Activated naive CD4-positive, alpha-beta T cell treated with anti-CD3 and anti-CD28 coated beads, Interleukin-2, amount 50 U/mL, for 72 hours (primary cell): ENCODE measurements around the gene ZNF18. TPM values are rescaled to one million over a fixed set of nuclear protein-coding genes. Genes with fewer than 3 reads are reported as not detected.
"Not testable (repeated sequence)": the region's sequence is repeated elsewhere in the genome, so short reads cannot be mapped to it uniquely, and the experiment has no call there.

Experiments used
- ATAC-seq, 2 donors: fragments of 150-1000 bp; cut with Tn5 transposase; 2 replicates each; pipeline ENCODE4 v1.10.0; 2021; ENCODE audit warnings: mild to moderate bottlenecking in 2 of 2, moderate library complexity in 2 of 2
- DNase-seq, 2 donors: peaks; one replicate each; pipeline ENCODE4 v3.0.0; 2021 to 2022; ENCODE audit warnings: low spot score in 2 of 2
- H3K27ac Mint-ChIP-seq, 2 donors: one replicate each; pipeline ENCODE4 v1.8.0; 2022; ENCODE audit warnings: mild to moderate bottlenecking in 2 of 2, mixed read lengths in 2 of 2
- H3K36me3 Mint-ChIP-seq, 2 donors: one replicate each; pipeline ENCODE4 v1.8.0; 2022; ENCODE audit warnings: mixed read lengths in 2 of 2
- H3K9me3 Mint-ChIP-seq, 2 donors: one replicate each; pipeline ENCODE4 v1.8.0; 2022; ENCODE audit warnings: mixed read lengths in 2 of 2
- total RNA-seq, 2 donors: library from RNA; stranded (reverse); gene quantifications; one replicate each; pipeline ENCODE4 v1.2.3, GENCODE V29; 2022

ZNF18 gene
- total RNA-seq, 2 donors from 2014 or later: 4.9 to 7.1 TPM

- Mint-ChIP-seq H3K27ac (no peak overlapping the region), H3K9me3 (peaks cover 0 to 5% of the 10 kb centered on the region in 2 donors), H3K36me3 (no peaks in the 10 kb centered on the region)
- ATAC-seq (no peak), DNase-seq (no peak)
Observed at GRCh38 chr17:11944587-11944986, 52.7 kb downstream of the ZNF18 start.

DNA sequence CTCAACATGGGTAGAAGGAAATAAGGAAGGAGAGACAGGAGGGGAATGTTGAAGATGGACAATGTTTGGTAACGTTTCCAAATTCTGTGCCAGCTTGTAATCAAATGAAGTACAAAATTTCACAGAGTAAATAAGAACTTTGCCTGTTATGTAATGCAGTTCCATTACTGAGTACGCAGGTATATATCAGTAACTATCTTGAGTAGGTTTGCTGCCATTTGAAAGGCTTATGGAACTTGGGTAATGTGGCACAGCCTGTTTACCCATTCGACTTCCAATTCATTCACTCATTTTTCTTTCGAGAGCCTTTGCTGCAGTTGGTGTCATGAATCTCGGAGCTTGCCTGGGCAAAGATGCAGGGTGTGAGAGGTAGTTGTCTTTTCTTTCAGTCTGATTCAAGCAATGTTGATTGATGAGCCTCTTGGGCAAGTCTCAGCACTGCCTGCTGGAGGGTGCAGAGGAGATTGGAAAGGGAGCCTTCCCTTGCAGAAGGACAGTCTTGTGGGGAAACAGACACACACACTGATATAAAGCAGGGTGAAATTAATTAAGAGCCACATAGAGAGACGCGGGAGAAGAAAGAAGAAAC, 53.4 kb downstream of the ZNF18 start:
- no peak for ATAC-seq
- Mint-ChIP-seq H3K36me3 (no peaks in the 10 kb centered on the region), H3K9me3 (peaks cover 0 to 5% of the 10 kb centered on the region in 2 donors), H3K27ac (no peak overlapping the region)
- no peak for DNase-seq

DNA sequence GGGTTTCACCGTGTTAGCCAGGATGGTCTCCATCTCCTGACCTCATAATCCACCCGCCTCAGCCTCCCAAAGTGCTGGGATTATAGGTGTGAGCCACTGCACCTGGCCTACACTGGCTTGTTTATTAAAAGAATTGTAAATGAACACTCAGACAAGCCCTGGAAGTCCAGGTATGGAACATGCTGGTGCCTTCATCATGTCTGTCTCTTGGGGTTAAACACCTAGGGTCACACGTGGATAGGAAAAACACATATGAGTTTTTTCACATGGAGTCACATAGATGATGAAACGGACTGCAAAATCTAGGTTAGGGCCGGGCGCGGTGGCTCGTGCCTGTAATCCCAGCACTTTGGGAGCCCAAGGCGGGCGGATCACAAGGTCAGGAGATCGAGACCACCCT, 54.2 kb downstream of the ZNF18 start:
- H3K27ac Mint-ChIP-seq, H3K9me3 Mint-ChIP-seq, DNase-seq, ATAC-seq, H3K36me3 Mint-ChIP-seq: not testable (repeated sequence)

GRCh38 chr17:11940904-11941303, 56.4 kb downstream of the ZNF18 start:
- ATAC-seq (no peak), DNase-seq (no peak)
- Mint-ChIP-seq H3K9me3 (peaks cover 0 to 5% of the 10 kb centered on the region in 2 donors), H3K36me3 (no peaks in the 10 kb centered on the region), H3K27ac (no peak overlapping the region)

DNA sequence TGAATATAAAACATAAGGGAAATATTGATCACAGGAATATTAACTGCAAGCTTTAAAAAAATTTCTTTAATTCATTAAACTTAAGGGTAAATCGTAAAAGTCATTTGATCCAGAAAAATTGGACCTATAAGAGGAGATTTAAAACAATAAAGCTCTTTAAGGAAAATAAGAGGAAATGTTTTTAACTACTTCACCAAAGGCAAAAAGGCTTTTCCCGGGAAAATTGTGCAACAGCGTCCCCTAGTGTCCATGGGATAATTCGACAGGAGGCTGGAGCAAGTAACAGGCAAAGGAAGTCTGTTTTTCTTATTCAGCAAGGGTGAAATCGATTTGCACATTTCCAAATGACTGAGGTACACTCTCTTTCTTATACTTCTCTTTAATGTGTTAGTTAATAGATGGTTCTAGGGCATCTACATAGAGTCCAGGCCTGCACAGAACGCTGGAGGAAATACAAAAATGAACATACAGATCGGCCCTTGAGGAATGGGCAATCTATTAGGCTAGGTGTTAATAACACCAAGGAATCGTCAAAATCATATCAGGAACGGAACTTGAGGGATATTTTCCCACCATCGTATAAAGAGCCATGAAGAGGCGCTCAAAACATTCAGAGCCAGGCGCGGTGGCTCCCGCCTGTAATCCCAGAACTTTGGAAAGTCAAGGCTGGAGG, 61.4 kb downstream of the ZNF18 start:
- ATAC-seq (no peak), DNase-seq (peak in 1 of 2 donors; percentile 56)
- Mint-ChIP-seq H3K27ac (no peak overlapping the region), H3K9me3 (no peaks in the 10 kb centered on the region), H3K36me3 (no peaks in the 10 kb centered on the region)

DNA sequence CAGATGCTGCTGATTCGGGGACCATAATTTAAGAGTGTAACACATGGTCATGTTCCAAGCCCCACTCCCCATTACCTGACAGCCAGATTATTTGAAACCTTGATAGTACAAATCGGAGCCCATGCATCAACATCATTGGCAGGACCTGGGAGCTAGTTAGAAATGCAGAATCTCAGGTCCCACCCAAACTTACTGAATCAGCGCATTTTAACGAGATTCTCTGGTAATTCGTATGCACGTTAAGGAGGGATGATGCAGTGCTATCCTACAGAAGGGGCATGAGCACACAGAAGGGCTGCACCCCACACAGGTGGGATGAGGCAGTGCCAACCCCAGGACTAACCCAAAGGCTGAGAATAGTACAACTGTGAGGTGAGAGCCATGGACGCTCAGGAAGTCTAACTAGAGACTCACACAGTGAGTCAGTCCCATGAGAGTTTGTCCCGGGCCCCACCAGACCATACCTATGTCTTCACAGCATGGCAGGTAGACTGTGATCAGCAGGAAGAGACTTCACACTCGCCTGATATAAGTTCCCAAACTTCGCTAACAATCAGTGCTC, 64.9 kb downstream of the ZNF18 start:
- no peaks in the 10 kb centered on the region for H3K9me3 Mint-ChIP-seq
- DNase-seq (no peak), ATAC-seq (no peak)
- no peak overlapping the region for H3K27ac Mint-ChIP-seq
- H3K36me3 Mint-ChIP-seq: no peaks in the 10 kb centered on the region

- ATAC-seq (no peak), DNase-seq (no peak)
- no peak overlapping the region for H3K27ac Mint-ChIP-seq
- H3K36me3 Mint-ChIP-seq: no peaks in the 10 kb centered on the region
- no peaks in the 10 kb centered on the region for H3K9me3 Mint-ChIP-seq
Observed at GRCh38 chr17:11928436-11928835, 68.8 kb downstream of the ZNF18 start.

Other genes starting within 250 kb of the ZNF18 start
- 10 to 100 TPM; 19.9 to 24.9 TPM for gene MAP2K4, start 23.4 kb upstream of the ZNF18 start, total RNA-seq